Adrenal gland (tissue), 5 donors: ENCODE data around the gene PALMD.

Experiments used
- POLR2A ChIP-seq, 2 donors: fragments of 450-650 bp; IDR thresholded peaks; one replicate each; pipeline ENCODE4 v1.6.1; 2017; ENCODE audit warnings: antibody characterized with exemption in 2 of 2, mild to moderate bottlenecking in 2 of 2, moderate library complexity in 1 of 2
- TF ChIP-seq, protein P1 (sequence below), 6 experiments: fragments of 450-650 bp in 4 of 6; fragments of 200-600 bp in 2 of 6; sonication (generic) in 1 of 6; IDR thresholded peaks; 1 replicate in 5 of 6; 2 replicates in 1 of 6; pipeline versions ENCODE4 v1.5.1 to v1.8.0; 2016 to 2021; ENCODE audit warnings: antibody characterized with exemption in 6 of 6, mild to moderate bottlenecking in 2 of 6, moderate library complexity in 1 of 6
- donor health status: DM: no; HTN: no; CAD: no.

DNA sequence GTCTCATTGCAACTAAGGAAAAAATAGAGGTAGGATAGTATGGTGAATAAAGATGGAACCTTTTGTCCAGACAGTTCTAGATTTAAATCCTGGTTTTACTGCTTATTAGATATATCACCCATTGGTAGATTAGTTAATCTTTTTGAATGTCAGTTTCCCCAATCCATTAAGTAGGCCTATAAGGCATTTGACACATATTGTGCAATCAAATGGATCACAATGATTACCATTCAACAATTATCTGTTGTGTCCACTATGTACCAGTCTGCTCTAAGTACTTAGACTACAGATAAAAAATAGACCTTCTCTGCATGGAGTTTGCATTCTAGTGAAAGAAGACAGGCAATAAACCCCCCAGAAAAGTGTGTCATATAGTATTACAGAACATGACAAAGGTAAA is 6.0 kb upstream of the PALMD start:
- TF ChIP-seq, protein P1, sequence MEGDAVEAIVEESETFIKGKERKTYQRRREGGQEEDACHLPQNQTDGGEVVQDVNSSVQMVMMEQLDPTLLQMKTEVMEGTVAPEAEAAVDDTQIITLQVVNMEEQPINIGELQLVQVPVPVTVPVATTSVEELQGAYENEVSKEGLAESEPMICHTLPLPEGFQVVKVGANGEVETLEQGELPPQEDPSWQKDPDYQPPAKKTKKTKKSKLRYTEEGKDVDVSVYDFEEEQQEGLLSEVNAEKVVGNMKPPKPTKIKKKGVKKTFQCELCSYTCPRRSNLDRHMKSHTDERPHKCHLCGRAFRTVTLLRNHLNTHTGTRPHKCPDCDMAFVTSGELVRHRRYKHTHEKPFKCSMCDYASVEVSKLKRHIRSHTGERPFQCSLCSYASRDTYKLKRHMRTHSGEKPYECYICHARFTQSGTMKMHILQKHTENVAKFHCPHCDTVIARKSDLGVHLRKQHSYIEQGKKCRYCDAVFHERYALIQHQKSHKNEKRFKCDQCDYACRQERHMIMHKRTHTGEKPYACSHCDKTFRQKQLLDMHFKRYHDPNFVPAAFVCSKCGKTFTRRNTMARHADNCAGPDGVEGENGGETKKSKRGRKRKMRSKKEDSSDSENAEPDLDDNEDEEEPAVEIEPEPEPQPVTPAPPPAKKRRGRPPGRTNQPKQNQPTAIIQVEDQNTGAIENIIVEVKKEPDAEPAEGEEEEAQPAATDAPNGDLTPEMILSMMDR (IDR thresholded peaks at IDR 0.05), result no peak
- no peak for TF ChIP-seq POLR2A (IDR thresholded peaks at IDR 0.05)
